SK-N-SH (cell line): Measurements from ENCODE around the gene RAB19. TPM values are rescaled to one million over a fixed set of nuclear protein-coding genes. Genes with fewer than 3 reads are reported as not detected.
A peak's percentile ranks its signal among the peaks of the same experiment; 100 is the strongest.

Experiments used
- CTCF ChIA-PET: fragments of 300-600, 350-600 bp; formaldehyde crosslinking; extraction: SDS; loops from one replicate; lab custom pipeline; 2021; lab: Yijun Ruan, JAX
- POLR2A ChIA-PET: fragments of 350-600 bp; sonication (Branson Sonifier 250); formaldehyde crosslinking; extraction: SDS; loops from one replicate; lab custom pipeline; 2020; ENCODE audit warnings: antibody characterized with exemption, inconsistent platforms; lab: Yijun Ruan, JAX
- DNase-seq: peaks from one replicate; pipeline ENCODE4 v3.0.0; 2012
- H2AFZ ChIP-seq: fragments of 200-600 bp; sonication (generic); 2 replicates; pipeline ENCODE4 v1.8.1; 2016; ENCODE audit warnings: antibody characterized with exemption, mild to moderate bottlenecking, low read depth
- H3F3A ChIP-seq: fragments of 200-600 bp; sonication (generic); replicated peaks from 2 replicates; pipeline ENCODE3; 2016; ENCODE audit warnings: antibody characterized with exemption, mild to moderate bottlenecking; ENCODE audit not compliant: insufficient read depth
- H3K27ac ChIP-seq, 2 experiments: fragments of 200-500 bp in 1 of 2; fragments of 200-600 bp in 1 of 2; sonication (Bioruptor generic) in 1 of 2; sonication (generic), shearing (Covaris generic) in 1 of 2; 2 replicates each; pipeline versions ENCODE4 v1.5.1 to v1.6.1; 2014 to 2016; ENCODE audit warnings: low read depth in 2 of 2, inconsistent platforms in 1 of 2, low read length in 1 of 2, mild to moderate bottlenecking in 1 of 2, mixed read lengths in 1 of 2
- H3K27me3 ChIP-seq: fragments of 200-600 bp; sonication (generic), shearing (Covaris generic); 2 replicates; pipeline ENCODE4 v1.6.1; 2016; ENCODE audit warnings: mixed run types; ENCODE audit not compliant: insufficient read depth
- H3K36me3 ChIP-seq, 2 experiments: fragments of 200-500 bp in 1 of 2; fragments of 200-600 bp in 1 of 2; sonication (Bioruptor generic) in 1 of 2; sonication (generic) in 1 of 2; replicated peaks in 1 of 2; 2 replicates each; pipeline versions ENCODE3 to v1.5.1; 2014 to 2016; ENCODE audit warnings: low read length in 1 of 2, mild to moderate bottlenecking in 1 of 2; ENCODE audit not compliant: insufficient read depth in 2 of 2, control insufficient read depth in 1 of 2
- H3K4me1 ChIP-seq, 2 experiments: fragments of 200-500 bp in 1 of 2; fragments of 200-600 bp in 1 of 2; sonication (Bioruptor generic) in 1 of 2; sonication (generic), shearing (Covaris generic) in 1 of 2; 2 replicates each; pipeline versions ENCODE4 v1.5.1 to v1.6.1; 2014 to 2016; ENCODE audit warnings: low read depth in 1 of 2, low read length in 1 of 2, mixed run types in 1 of 2; ENCODE audit not compliant: insufficient read depth in 2 of 2, control insufficient read depth in 1 of 2
- H3K4me2 ChIP-seq: fragments of 200-600 bp; sonication (generic), shearing (Covaris generic); 2 replicates; pipeline ENCODE4 v1.6.1; 2017; ENCODE audit warnings: mixed run types
- H3K4me3 ChIP-seq, 2 experiments: fragments of 200-500 bp in 1 of 2; fragments of 200-600 bp in 1 of 2; sonication (Bioruptor generic) in 1 of 2; sonication (generic), shearing (Covaris generic) in 1 of 2; 2 replicates each; pipeline versions ENCODE4 v1.5.1 to v1.8.1; 2014 to 2016; ENCODE audit warnings: low read depth in 2 of 2, inconsistent platforms in 1 of 2, low read length in 1 of 2, mild to moderate bottlenecking in 1 of 2, mixed read lengths in 1 of 2, moderate library complexity in 1 of 2
- H3K79me2 ChIP-seq: fragments of 200-600 bp; sonication (generic); 2 replicates; pipeline ENCODE4 v1.8.1; 2017; ENCODE audit warnings: mild to moderate bottlenecking; ENCODE audit not compliant: insufficient read depth
- H3K9ac ChIP-seq: fragments of 200-600 bp; sonication (generic); 2 replicates; pipeline ENCODE4 v1.6.1; 2017; ENCODE audit warnings: mixed run types
- H3K9me2 ChIP-seq: fragments of 200-600 bp; sonication (generic); 2 replicates; pipeline ENCODE4 v1.6.1; 2017; ENCODE audit warnings: mixed run types
- H3K9me3 ChIP-seq: fragments of 200-600 bp; sonication (generic); 2 replicates; pipeline ENCODE4 v1.6.1; 2017; ENCODE audit warnings: mixed run types, mild to moderate bottlenecking, moderate library complexity
- H4K20me1 ChIP-seq: fragments of 200-600 bp; sonication (generic); 2 replicates; pipeline ENCODE4 v1.6.1; 2017; ENCODE audit warnings: mild to moderate bottlenecking, mixed run types; ENCODE audit not compliant: insufficient read depth
- ELF1 ChIP-seq: IDR thresholded peaks from 2 replicates; pipeline ENCODE4 v1.4.0; 2012
- EZH2phosphoT487 ChIP-seq: fragments of 200-600 bp; sonication (generic); IDR thresholded peaks from 2 replicates; pipeline ENCODE4 v1.6.1; 2017; ENCODE audit warnings: low read depth, mixed run types, mild to moderate bottlenecking, antibody characterized with exemption, moderate library complexity, borderline replicate concordance
- FOXM1 ChIP-seq: IDR thresholded peaks from 2 replicates; pipeline ENCODE4 v1.4.0; 2012; ENCODE audit warnings: low read depth, mild to moderate bottlenecking
- IRF3 ChIP-seq: fragments of 150-350 bp; IDR thresholded peaks from 2 replicates; pipeline ENCODE4 v1.6.1; 2016; ENCODE audit warnings: mild to moderate bottlenecking, low read depth, low read length
- JUND ChIP-seq: IDR thresholded peaks from 2 replicates; pipeline ENCODE4 v1.4.0; 2012
- NFIC ChIP-seq: IDR thresholded peaks from 2 replicates; pipeline ENCODE4 v1.4.0; 2012; ENCODE audit warnings: borderline replicate concordance
- POLR2AphosphoS5 ChIP-seq: IDR thresholded peaks from 2 replicates; pipeline ENCODE4 v1.6.1; 2012; ENCODE audit warnings: low read depth, low read length
- RAD21 ChIP-seq: IDR thresholded peaks from 2 replicates; pipeline ENCODE4 v1.6.1; 2012; ENCODE audit warnings: mild to moderate bottlenecking, low read length
- SMC3 ChIP-seq: IDR thresholded peaks from 2 replicates; pipeline ENCODE4 v1.6.1; 2012; ENCODE audit warnings: low read depth, low read length, improper control_type of control experiment
- TAF1 ChIP-seq: IDR thresholded peaks from 2 replicates; pipeline ENCODE4 v1.6.1; 2012; ENCODE audit warnings: low read depth, mild to moderate bottlenecking, low read length, moderate library complexity, borderline replicate concordance
- YY1 ChIP-seq: IDR thresholded peaks from 2 replicates; pipeline ENCODE4 v1.4.0; 2012; ENCODE audit warnings: low read depth, mild to moderate bottlenecking
- whole genome bisulfite sequencing: methylation state at CpG from one replicate; pipeline ENCODE4 v1.1.6; 2017; ENCODE audit warnings: low lambda C conversion rate; 5-methylcytosine and 5-hydroxymethylcytosine counted together
- polyA plus RNA-seq, 3 experiments: library from polyadenylated mRNA; depleted of rRNA; stranded (reverse); fragments of >200 nt; gene quantifications; 2 replicates each; pipeline ENCODE4 v1.2.3, GENCODE V29; 2012
- TF ChIP-seq, protein P1 (sequence below): IDR thresholded peaks from 2 replicates; pipeline ENCODE4 v1.4.0; 2012; ENCODE audit warnings: low read depth, borderline replicate concordance

The RAB19 gene
- polyA plus RNA-seq, 1 of the 3 experiments (the other 2 are of a cell fraction): not detected

GRCh38 chr7:140397784-140398750, 5.8 kb upstream of the RAB19 start, which contains the start of gene SLC37A3 (continued):
- no peak for TF ChIP-seq EZH2phosphoT487
- TF ChIP-seq, protein P1, sequence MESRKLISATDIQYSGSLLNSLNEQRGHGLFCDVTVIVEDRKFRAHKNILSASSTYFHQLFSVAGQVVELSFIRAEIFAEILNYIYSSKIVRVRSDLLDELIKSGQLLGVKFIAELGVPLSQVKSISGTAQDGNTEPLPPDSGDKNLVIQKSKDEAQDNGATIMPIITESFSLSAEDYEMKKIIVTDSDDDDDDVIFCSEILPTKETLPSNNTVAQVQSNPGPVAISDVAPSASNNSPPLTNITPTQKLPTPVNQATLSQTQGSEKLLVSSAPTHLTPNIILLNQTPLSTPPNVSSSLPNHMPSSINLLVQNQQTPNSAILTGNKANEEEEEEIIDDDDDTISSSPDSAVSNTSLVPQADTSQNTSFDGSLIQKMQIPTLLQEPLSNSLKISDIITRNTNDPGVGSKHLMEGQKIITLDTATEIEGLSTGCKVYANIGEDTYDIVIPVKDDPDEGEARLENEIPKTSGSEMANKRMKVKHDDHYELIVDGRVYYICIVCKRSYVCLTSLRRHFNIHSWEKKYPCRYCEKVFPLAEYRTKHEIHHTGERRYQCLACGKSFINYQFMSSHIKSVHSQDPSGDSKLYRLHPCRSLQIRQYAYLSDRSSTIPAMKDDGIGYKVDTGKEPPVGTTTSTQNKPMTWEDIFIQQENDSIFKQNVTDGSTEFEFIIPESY: no peak
- no peak for TF ChIP-seq FOXM1
- peak; percentile 60; the same call in 1 of the 2 replicates for TF ChIP-seq TAF1
- TF ChIP-seq ELF1: peak; percentile 77
- no peak for TF ChIP-seq SMC3
- no peak for TF ChIP-seq IRF3
- TF ChIP-seq YY1: no peak
- TF ChIP-seq NFIC: peak; percentile 41; the same call in 1 of the 2 replicates
- peak; percentile 81 for TF ChIP-seq POLR2AphosphoS5
- TF ChIP-seq, all 33 proteins: peak for 19

- CTCF ChIA-PET: interaction anchor here (0.7 to 2.6 kb wide), 2 partner anchors 14 to 52 kb away, joined by 3 to 10 read pairs; no protein-coding TSS in a partner anchor
- peak overlapping the region; percentile 86 for H3K4me2 ChIP-seq
Measured at GRCh38 chr7:140398821-140399220, 5.0 kb upstream of the RAB19 start.

More at GRCh38 chr7:140398821-140399220, 5.0 kb upstream of the RAB19 start:
- POLR2A ChIA-PET: no interaction called here
- Histone ChIP-seq H3K79me2 (peaks cover 31% of the 10 kb centered on the region), H3K27ac (no peak overlapping the region), H3K4me3 (peak overlapping the region; percentile 64 to 92), H3F3A (peaks cover 18% of the 10 kb centered on the region), H3K27me3 (peaks cover 10% of the 10 kb centered on the region), H3K36me3 (no peaks in the 10 kb centered on the region), H3K9me2 (no peaks in the 10 kb centered on the region), H2AFZ (no peak overlapping the region), H3K4me1 (peaks cover 0 to 3% of the 10 kb centered on the region in 2 experiments; a peak in 2 of 4 replicates), H3K9me3 (no peaks in the 10 kb centered on the region), H4K20me1 (peaks cover 35% of the 10 kb centered on the region), H3K9ac (no peak overlapping the region)
- 31% methylated on average over 10 of the region's 10 CpGs for WGBS
- no peak for DNase-seq
- no peak for TF ChIP-seq JUND
- no peak for TF ChIP-seq TAF1
- TF ChIP-seq RAD21: no peak
